ENCODE data around the gene PIK3CG. TPM values are rescaled to one million over a fixed set of nuclear protein-coding genes. Genes with fewer than 3 reads are reported as not detected.

PIK3CG gene
- under 0.01 TPM in 1 of 2 replicates, not detected in the other for total RNA-seq

DNA sequence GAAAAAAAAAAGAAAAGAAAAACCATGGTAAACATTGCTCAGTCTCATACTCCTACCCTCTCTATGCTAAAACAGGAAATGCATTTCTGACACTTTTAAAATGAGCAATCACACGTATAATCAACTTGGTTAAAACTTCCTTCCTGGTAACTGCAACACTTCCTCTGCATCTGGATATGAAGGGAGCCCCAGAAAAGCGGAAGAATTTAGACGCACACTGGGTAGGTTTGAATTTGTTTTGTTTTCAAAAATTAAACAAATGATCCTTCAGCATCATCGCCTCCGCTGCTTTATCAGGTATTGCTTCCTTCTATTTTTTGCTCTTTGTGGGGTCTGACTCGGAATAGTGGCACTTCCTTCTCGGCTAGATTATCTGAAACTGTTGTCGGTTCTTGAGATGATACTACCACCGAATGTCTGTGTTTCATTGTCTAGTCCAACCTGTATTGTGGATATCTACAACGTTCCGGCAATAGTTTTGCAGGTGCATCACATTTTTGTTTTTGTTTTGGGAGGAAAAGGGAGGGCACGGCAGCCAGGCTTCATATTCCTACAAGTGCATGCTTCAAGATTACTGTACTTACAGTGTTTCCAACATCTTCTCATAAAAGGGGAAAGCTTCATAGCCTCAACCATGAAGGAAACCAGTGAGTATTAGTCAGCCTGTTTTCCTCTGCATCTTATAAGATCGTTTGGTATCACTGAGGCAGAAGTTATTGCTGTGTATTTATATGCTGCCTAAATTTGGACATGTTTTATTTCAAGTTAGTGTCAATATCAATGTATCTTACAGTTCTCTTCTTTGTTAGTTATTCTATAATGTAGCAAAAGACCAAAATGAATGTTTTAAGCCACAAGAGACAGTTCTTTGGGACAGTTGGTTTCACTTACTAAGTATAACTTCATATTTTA lies at the start of gene PIK3CG:
TSS of gene PIK3CG (plus strand) at position 153 of the 912 bp plus-strand sequence. CDS start 2,280 bp downstream, outside the sequence.

Other genes with a start within 250 kb of the PIK3CG start
- gene CCDC71L, start 204.1 kb upstream of the PIK3CG start, total RNA-seq: 8.2 and 10.0 TPM in 2 replicates
- gene PRKAR2B, start 179.4 kb downstream of the PIK3CG start, total RNA-seq: under 0.01 TPM in 1 of 2 replicates, not detected in the other

All from nasal cavity respiratory epithelium epithelial cell of viscerocranial mucosa (primary cell).